Upper lobe of left lung (tissue), 4 donors: Measurements from ENCODE around the gene RBM10.

ENCODE experiments used
- POLR2A ChIP-seq, 4 donors: fragments of 450-650 bp; IDR thresholded peaks; one replicate each; pipeline ENCODE4 v1.5.1; 2016 to 2017; ENCODE audit warnings: antibody characterized with exemption in 4 of 4, mild to moderate bottlenecking in 2 of 4
- TF ChIP-seq, protein P1 (sequence below), 6 experiments: fragments of 450-650 bp in 4 of 6; fragments of 200-600 bp in 2 of 6; sonication (generic) in 2 of 6; IDR thresholded peaks; one replicate each; pipeline ENCODE4 v1.5.1; 2016 to 2019; ENCODE audit warnings: antibody characterized with exemption in 6 of 6

DNA sequence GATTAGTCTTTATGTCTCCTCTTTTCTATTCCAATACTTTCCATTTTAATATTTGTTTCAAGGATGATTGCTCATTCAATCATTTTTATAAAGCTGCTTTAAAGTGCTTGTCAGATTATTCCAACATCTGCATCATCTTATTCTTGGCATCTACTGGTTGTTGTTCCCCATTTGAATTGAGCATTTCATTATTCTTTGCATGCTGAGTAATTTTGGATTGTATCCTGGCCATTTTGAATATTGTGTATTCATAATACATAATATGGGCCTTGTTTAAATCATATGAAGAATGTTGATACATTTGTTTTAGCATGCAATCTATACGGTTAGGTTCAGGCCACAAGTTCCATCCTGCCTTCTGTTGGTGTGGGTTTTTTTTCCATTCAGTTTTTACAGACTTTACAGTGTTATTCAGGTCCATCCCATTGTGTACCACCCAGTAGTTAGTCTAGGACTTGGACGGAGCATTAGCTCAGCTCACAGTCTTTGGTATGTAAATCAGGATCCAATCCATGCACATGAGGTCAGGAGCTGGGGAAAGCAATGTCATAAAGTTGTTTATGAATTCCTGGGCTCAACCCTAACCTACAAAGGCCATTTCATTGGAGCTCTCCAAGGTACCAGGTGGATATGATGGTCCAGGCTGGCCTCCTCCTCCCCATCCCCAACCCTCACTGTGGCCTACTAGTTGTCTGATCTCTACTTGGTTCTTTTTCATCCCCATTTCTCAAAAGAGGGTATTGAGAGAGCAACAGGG, 46.5 kb upstream of the RBM10 start:
- TF ChIP-seq, protein P1, sequence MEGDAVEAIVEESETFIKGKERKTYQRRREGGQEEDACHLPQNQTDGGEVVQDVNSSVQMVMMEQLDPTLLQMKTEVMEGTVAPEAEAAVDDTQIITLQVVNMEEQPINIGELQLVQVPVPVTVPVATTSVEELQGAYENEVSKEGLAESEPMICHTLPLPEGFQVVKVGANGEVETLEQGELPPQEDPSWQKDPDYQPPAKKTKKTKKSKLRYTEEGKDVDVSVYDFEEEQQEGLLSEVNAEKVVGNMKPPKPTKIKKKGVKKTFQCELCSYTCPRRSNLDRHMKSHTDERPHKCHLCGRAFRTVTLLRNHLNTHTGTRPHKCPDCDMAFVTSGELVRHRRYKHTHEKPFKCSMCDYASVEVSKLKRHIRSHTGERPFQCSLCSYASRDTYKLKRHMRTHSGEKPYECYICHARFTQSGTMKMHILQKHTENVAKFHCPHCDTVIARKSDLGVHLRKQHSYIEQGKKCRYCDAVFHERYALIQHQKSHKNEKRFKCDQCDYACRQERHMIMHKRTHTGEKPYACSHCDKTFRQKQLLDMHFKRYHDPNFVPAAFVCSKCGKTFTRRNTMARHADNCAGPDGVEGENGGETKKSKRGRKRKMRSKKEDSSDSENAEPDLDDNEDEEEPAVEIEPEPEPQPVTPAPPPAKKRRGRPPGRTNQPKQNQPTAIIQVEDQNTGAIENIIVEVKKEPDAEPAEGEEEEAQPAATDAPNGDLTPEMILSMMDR (IDR thresholded peaks at IDR 0.05) = no peak
- no peak for TF ChIP-seq POLR2A (IDR thresholded peaks at IDR 0.05)
